Esophagus mucosa (tissue), 1 donor: ENCODE measurements around the gene MAP1LC3A. TPM values are rescaled to one million over a fixed set of nuclear protein-coding genes. Genes with fewer than 3 reads are reported as not detected.

Experiments
- ATAC-seq: fragments of 200-7000 bp; cut with Tn5 transposase; one replicate; pipeline ENCODE4 v1.9.1; 2020
- total RNA-seq: library from RNA; stranded (reverse); gene quantifications from one replicate; pipeline ENCODE4 v1.2.4, GENCODE V29; 2023
- donor health status: DM: yes; HTN: yes; CAD: no.

Gene MAP1LC3A
- total RNA-seq, 1 donor from 2014 or later, result 7.0 TPM

DNA sequence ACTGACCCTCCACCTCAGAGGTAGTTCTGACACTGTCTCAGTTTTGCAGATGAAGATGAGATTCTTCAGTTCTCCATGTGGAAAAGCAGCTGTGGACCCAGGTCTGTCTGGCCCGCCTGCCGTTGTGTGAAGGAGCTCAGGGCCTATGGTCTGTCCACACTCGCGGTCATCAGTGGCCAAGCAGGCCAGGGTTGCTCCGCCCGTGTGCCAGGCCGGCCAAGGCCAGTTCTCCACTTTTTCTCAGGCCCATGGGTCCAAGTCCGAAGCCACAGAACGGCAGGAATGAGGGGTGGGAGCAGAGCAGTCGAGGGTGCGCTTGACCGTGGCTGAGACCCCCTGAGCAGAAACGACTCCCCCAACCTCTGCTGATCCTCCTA, 8.6 kb upstream of the MAP1LC3A start:
- no peak for ATAC-seq

DNA sequence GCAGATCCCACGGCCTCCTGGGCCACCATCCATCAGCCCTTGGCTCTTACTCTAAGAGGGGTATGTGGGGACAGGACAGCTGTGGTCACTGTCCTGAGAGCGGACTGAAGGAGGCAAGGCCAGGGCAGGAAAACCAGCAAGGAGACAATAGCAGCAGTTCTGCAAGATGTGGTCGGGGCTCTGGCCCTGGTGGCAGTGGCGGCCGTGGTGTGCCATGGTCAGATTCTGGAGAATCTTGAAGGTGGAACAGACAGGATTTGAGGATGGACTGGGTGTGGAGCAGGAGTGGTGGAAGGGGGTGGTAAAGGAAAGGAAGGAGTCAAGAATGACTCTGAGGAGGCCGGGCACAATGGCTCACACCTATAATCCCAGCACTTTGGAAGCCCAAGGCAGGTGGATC, 5.9 kb upstream of the MAP1LC3A start:
- no peak for ATAC-seq

DNA sequence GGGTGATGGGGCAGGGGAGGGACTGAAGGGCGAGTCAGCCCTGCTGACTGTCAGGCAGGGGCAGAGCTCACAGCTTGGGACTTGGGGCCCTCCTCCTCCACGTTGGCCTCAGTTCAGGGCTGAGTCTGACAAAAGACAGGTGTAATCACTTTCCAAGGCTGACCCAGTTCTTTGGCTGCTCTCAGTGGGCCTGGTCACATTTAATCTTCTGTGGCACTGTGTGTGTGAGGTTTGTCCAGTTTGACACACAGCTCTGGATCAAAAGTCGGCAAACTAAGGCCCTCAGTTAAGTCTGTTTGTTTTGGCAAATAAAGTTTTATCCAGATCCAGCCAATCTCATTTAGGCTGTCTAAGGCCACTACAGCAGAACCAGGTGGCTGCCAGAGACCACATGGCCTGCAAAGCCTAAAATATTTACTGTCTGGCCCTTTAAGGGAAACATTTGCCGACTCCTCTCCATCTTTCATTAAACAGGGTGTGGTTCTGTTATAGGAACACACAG, 5.1 kb upstream of the MAP1LC3A start:
- ATAC-seq, result peak; percentile 20

DNA sequence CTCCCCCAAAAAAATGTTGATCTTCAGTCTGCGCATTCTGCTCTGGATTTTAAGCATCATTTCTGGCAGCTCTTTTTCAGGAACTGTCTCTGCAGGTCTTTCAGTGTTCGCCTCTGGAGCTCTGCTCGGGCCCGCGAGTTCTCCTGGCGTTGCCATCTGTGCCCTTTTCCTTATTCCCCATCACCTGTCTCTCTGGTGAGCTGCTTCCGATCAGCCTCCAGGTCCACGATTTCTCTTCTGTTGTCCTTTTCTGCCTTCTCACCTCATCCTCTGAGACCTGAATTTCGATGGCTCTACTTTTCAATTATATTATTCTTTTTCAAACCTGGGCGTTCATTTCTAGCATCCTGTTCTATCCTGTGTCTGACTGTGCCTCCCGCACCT, 590 bp upstream of the MAP1LC3A start:
- ATAC-seq, result no peak

DNA sequence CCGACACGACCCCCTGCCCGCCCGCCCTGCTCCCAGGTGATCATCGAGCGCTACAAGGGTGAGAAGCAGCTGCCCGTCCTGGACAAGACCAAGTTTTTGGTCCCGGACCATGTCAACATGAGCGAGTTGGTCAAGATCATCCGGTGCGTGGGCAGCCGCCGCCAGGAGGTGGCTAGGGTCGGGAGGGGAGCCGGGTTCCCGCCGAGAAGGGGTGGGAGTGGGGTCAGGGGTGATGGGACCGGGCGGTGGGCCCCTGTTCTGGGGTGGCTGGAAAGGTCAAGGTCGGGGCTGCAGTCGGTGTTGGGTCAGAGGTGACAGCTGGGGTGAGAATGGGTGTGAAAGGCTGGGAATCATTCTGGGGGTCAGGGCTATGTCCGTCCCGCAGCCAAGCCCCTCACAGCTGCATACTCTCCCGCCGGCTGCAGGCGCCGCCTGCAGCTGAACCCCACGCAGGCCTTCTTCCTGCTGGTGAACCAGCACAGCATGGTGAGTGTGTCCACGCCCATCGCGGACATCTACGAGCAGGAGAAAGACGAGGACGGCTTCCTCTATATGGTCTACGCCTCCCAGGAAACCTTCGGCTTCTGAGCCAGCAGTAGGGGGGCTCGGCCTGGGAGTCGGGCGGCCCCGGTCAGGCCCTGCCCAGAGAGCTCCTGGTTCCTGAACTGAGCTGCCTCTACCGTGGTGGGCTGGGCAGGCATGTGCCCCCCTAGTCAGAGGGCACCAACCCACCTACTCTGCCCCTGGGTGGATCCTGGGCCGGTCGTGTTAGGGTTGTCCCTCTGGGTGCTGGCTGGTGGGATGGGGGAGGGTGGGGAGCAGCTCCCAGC, 1.0 kb downstream of the MAP1LC3A start:
- ATAC-seq, result peak; percentile 8

DNA sequence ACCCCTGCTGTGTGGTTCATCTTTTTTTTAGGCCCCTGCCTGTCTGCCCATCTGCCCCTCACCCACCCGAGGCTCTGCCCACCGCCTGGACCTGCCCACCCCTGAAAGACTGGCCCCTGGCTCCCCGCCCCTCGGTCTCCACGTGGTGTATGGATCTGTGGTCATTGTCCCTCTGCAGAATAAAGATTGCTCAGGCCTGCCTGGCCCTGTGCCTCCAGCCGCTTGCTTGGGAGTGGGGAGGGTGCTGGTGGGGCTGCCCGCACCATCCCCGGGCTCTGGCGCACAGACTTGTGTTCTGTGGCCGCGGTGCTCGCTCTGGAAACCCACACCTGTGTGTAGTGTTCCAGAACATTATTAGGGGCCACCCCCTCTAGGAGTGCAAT, 1.6 kb downstream of the MAP1LC3A start:
- no peak for ATAC-seq

DNA sequence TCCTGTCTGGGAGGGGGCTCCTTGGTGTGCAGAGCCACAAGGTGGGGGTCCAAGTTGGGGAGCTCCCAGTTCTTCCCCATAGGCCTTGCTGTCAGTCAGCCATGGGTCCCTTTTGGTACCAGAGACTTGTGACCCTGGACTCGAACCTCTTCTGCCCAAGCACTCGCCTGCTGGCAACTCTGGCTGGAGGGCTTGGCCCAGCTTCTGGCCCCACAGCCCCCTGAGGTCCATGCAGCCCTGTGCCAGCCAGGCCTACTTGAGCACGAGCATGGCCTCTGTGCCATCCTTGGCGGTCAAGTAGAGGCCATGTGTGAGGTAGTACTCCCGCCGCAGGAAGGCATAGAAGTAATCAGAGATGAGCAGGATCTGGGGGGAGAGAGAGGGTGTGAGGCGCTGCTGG, 2.1 kb downstream of the MAP1LC3A start:
- ATAC-seq, result no peak

DNA sequence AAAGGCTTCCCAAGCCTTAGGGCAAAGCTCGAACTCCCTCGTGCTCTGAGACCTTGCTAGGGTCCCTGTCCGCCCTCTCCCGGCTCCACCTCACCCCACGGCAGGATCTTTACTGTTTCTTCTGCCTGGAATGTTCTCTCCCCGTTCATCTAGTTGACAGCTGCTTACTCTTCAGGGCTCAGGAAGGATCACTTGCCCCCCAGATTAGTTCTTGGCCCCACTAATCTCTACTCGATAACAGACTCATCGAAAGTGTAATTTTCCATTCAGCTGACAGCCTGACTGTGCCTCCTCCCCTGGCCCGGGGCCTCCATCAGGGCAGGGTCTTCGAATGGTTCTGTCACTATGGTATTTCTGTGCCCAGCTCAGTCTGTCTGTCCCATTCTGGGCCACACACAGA, 3.1 kb downstream of the MAP1LC3A start:
- ATAC-seq, result no peak

DNA sequence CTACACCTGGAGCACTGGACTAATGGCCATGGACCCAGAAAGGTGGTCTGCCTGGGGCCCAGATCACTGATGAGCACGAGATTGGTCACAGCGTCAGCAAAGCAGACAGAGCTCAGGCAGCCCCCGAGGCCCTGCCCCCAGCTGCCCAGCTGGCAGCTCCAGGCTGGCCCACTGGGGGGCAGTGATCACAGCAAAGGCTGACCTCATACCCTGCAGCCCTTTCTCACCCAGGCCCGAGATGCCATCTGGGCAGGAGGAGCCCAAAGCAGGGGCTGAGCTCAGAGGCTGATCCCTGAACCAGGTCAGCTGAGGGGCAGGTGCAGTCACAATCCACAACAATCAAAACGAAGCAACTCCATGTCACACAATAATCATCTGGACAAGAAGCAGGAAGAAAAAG, 4.1 kb downstream of the MAP1LC3A start:
- ATAC-seq, result no peak

DNA sequence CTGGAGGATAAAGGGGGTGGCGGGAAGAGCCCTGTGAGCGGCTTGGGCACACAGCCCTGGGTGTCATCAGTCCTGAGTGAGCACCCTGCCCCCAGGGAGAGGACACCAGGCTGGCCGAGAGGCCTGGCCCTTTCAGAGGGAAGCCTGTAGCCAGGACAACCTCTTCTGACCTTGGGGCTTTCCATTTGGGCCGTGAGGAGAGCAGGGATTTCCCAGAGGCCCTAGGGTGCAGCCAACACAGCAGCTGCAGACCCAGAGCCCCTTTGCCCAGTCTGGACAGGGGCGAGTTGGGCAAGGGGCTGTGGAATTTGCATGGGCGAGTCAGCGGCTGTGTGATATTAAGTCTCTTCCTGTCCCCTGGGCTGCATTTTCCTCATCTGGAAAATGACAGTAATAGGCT, 6.3 kb downstream of the MAP1LC3A start:
- no peak for ATAC-seq

DNA sequence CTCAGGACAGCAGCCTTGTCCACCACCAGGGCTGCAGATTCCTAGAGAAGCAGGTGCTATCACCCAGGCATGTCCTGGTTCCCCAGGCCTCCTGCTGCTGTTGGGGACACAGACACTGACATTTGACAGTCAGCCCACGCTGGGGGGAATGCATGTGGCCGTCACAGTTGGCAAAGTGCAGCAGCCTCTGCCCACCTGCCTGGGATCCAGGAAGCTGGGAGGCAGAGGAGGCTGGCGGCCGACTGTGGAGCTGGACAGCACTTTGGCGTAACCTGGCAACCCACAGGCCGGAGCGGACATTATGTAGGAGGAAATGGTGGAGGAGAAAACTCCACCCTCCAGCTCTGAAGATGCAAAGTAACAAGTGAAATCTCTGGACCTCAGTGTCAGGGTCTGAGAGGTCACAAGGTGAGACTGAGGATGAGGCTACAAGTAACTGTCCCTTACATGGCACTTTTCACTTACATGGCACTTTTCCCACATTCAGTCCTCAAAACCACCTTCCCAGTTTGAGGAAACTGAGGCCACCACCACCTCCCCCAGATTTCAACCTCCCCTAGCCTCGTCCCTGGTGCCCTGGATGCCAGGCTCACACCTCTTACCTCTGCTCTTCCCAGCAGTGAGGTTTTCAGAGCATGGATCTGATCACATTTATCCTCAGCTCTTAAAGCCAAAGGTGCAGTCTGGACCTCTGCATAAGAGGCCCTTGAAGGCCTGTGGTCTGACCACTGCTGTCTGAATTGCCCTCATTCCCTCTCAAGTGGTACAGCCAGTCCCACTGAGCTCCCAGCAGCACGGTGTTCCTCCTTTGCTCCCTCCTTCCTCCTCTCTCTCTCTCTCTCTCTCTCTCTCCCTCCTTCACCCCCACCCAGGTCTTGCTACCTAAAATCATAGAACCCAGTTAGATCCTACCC, 8.7 kb downstream of the MAP1LC3A start:
- ATAC-seq, result no peak

DNA sequence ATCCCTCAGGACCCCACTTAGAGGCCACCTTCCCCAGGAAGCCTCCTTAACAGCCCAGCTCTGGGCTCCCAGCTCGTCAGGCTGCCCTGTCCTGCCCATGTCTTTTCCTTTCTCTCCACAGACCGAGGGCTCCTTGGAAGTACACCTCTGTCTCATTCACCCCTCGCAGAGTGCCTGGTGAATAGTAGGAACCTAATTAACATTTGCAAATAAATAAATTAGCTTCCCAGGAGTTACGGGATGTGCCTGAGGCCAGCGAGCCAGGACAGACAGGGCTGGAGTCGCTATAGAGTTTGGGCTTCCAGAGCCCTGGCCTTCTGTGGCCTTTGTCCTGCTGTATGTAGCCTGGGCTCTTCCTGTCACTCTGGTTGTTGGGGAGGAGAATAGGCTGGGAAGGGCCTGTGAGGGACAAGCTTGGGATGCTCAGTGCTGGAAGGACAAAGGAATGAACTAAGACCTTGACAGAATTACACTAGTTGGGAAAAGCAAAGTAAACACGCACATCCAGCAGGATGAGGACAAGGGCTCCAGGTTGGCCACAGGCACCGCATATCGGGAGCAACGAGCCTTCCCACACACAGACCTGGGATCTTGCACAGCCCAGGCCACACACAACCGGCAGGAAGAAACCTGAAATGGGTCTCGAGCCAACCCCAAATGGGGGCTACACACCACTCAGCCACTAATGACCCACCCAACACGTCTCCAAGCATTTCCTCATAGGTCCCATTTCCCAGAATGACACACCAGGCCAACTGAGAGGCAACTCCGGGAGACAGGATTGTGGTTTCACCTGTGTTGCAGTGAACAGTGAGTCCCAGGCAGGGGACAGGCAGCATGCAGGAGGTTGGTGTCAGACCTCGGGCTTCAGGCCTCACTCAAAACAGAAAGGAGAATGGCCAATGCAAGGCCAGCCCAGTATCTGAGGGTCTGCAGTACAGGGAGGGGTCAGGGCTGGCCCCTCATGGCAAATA, 9.7 kb downstream of the MAP1LC3A start:
- no peak for ATAC-seq

DNA sequence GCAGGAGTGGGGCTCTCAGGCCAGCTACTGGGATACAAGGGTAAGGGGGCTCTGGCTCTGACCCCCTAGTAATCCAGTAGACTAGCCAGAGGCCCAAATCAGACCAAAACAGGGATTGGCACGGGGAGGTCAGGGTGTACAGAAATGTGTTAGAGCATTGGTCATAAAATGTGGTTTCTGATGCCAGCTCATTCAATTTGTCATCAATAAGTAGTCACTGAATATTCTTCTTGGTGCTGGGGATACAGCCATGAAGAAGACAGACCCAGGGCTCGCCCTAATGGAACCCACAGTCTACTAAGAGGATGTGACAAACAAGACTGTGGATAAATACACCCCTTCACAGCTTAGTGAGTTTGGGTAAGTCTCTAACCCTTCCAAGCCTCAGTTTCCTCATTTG, 11.1 kb downstream of the MAP1LC3A start:
- ATAC-seq, result no peak

DNA sequence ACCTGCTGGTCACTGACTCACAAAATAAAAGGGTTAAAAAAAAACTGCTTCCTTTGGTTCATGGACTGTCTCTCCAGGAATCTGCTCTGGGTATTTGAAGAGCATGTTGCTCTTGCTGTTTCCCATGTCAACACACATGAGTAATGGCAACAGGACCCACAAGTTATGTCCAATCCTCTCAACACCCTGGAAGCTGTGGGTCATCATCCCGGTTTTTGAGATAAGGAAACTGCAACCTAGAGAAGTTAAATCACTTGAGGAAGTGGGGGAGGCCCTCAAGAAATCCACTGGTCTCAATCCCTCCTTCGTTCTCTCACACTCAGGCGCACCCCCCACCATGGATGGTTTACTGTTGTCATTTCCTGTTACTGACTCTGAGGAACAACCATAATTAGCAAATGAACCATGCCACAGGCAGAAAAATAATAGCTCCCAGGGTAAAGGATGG, 12.4 kb downstream of the MAP1LC3A start:
- ATAC-seq, result no peak

DNA sequence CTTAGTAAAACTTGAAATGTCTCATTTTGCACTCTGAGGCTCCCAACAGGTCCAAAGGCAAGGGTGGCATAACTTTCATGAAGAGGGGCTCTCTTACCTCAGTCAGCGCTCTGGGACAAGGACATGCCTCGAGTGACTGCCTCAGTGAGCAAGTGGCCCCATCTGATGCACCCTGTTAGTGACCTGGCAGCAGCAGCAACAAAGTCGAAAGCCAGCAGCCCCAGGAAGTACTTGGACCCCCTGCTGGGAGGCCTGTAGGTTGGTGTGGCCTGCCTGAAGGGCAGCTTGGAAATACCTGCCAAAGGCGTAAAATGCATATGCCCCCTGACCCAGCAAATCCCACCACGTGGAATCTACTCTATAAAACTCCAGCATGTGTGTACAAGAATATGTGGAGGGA, 13.2 kb downstream of the MAP1LC3A start:
- ATAC-seq, result no peak

DNA sequence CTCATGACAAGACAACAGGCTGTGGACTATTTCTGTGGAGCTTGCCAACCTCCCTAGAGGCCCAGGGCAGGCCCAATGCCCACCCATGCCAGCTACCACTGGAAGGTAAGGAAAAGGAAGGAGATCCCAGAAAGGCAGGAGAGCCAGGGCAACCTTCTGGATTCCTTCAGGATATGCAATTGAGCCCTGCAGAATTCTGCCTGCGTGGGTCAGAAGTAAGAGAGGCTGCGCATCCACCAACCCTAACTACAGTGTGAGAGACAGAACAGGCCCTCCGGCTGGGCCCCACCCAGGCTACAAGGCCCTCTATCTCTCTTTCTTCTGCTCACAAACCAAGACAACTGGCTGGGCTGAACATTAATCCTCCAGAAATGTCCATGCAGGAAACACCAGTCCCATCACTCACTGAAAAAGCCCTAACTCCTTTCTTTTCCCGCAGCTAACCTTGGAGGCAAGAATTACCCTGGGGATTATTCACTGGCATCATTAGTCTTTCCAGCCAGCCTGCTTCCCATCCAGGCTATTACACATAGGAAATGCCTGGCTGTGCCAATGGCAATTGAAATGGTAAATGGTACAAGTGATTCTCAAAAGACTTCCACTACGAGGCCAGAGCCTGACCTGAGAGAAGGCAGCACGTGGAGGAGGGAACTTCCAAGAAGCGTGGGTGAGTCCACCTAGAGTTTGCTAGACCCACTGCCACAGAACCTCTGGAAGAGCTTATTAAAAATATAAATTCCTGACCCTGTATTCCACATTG, 15.2 kb downstream of the MAP1LC3A start:
- no peak for ATAC-seq

DNA sequence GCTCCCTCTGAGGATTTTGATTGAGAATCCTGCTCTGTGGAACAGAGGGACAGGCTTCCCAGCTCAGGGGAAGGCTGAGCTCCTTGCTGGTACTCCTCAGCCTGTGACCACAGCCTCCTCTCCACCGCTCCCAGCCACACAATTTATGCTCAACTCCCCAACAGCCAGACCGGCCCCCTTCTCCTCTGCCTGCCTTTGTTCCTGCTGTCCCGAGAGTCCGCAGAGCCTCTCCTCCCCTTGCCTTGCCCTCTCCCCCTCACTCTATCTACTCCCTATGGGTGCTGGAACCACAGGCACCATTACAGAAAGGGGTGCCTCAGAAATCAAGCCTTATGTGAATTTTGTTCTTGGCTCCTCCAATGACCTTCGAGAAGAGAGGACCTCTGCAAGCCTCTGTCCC, 15.9 kb downstream of the MAP1LC3A start:
- ATAC-seq, result no peak

DNA sequence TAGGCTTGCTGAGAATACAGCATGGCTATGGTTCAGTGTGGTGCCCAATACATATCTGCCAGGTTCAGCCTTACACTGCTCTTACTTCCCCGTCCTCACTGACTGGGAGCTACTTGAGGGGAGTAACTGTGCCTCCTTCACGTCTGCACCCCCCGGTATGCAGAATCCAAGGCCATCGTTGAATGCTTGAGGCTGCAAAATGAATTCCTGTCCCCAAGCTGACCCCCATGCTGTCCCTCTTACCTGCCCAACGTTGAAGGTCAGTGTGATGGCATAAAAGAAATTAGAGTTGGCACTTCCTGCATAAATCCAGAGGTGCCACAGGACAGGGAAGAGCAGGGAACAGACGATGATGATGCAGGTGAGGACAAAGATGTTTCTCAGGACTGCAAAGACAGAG, 16.3 kb downstream of the MAP1LC3A start:
- no peak for ATAC-seq

DNA sequence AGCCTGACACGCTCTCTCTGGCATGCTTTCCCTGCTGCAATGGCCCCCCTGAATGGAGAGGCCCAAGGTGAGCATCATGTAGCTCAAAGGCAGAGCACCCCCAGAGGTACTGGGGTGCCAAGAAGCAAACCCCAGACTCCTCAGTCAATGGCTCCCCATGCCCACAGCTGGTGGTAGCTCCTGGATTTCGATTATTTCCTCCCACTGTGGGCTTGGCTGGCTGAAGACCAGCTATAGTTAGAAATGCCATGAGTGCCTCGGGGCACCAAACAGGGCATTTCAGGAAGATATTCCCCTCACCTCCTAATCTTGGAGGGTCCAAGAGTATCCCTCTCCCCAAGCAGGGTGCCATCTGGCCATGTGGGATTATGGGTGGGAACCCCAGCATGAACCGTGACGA, 16.8 kb downstream of the MAP1LC3A start:
- no peak for ATAC-seq

DNA sequence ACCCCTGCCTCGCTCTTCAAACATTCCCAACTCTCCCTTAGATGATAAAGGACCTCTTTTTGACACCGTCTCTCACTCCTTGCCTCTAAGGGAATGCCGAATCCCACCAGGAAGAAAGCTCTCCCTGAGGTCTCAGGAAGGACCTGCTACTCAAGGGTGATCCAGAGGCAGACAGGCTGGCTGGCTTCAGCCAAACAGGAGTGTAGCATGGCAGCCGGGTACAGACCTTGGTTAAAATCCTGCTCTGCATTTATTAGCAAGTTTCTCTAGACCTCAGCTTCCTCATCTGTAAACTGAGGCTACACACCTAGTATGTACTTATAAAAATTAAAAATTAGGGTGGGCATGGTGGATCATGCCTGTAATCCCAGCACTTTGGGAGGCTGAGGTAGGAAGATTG, 17.2 kb downstream of the MAP1LC3A start:
- ATAC-seq, result no peak

DNA sequence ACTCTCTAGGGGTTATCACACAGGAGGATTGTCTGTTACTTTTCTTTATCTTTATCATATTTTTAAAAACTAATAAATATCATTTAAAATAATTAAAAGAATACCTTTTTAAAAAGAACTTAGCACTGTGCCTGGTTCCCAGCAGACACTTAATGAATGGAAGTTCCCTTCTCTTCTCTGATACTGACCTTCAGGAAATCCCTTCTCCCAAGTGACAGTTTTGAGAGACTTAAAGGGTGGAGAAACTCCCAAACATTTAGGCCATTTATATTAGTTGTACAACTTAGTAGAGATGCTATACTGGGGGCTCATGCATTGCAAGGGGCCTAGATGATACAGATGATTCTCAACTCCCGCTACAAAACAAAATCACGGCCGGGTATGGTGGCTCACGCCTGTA, 18.5 kb downstream of the MAP1LC3A start:
- ATAC-seq, result no peak

DNA sequence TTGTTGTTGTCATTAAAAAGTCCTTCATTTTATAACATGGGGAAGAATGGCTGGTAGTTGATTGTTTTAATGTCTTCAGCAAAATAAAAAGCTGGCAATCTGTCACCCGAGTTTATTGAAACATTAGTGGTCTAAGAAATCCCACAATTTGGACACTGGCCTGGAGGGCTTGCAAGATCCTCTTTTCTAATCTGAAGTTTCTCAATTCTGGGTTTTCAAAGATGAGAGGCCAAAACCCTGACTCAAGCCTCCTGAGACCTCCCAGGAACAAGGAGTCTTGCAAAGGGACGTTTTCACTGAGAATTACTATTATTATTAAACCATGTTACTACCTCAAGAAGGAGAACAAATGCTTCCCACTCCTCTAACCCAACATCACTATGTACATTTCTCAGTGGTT, 19.5 kb downstream of the MAP1LC3A start:
- ATAC-seq, result no peak
